ENCODE data around the gene OCIAD1. TPM values are rescaled to one million over a fixed set of nuclear protein-coding genes. Genes with fewer than 3 reads are reported as not detected.
"Not testable (repeated sequence)": the region's sequence is repeated elsewhere in the genome, so short reads cannot be mapped to it uniquely, and the experiment has no call there.

Gene OCIAD1
- total RNA-seq, 2 donors from 2014 or later = 148 to 152 TPM

- WGBS, 2 experiments (ENCODE audit: insufficient coverage in 1 of 2, insufficient read length in 1 of 2) = 94% methylated on average over 1 of the region's 1 CpG; no CpG with 5 or more reads in 1 of the 2 experiments
- H3K9ac ChIP-seq (ENCODE audit: extremely low read depth, low read length, poor library complexity, severe bottlenecking) = no peak overlapping the region
- Mint-ChIP-seq H3K9me3 (peaks cover 5% of the 10 kb centered on the region), H3K27me3 (ENCODE audit: insufficient read depth) (no peaks in the 10 kb centered on the region), H3K4me3 (no peak overlapping the region), H3K4me1 (no peaks in the 10 kb centered on the region), H3K27ac (no peak overlapping the region), H3K36me3 (ENCODE audit: low read depth) (no peaks in the 10 kb centered on the region)
- no peaks in the 10 kb centered on the region for H3K27me3 ChIP-seq (ENCODE audit: control insufficient read depth, insufficient read depth, low read length, poor library complexity, severe bottlenecking)
- H3K27ac ChIP-seq (ENCODE audit: low read depth, low read length) = no peak overlapping the region
- no peak for DNase-seq
- no peaks in the 10 kb centered on the region for H3K9me3 ChIP-seq (ENCODE audit: control insufficient read depth, low read length)
- H3K36me3 ChIP-seq (ENCODE audit: control insufficient read depth, insufficient read depth, low read length) = no peaks in the 10 kb centered on the region
- TF ChIP-seq CTCF (conservative IDR thresholded peaks at IDR 0.05) = no peak
- no peaks in the 10 kb centered on the region for H3K4me1 ChIP-seq (ENCODE audit: control insufficient read depth, insufficient read depth, low read length)
- H3K4me3 ChIP-seq (ENCODE audit: low read length) = no peak overlapping the region
Observed at GRCh38 chr4:48877827-48878535, 47.1 kb downstream of the OCIAD1 start.

- Mint-ChIP-seq H3K36me3 (ENCODE audit: low read depth) (no peaks in the 10 kb centered on the region), H3K9me3 (no peaks in the 10 kb centered on the region), H3K27me3 (ENCODE audit: insufficient read depth) (no peaks in the 10 kb centered on the region), H3K4me3 (no peak overlapping the region), H3K4me1 (no peaks in the 10 kb centered on the region), H3K27ac (no peak overlapping the region)
- H3K27ac ChIP-seq (ENCODE audit: low read depth, low read length) = no peak overlapping the region
- DNase-seq = no peak
- H3K27me3 ChIP-seq (ENCODE audit: control insufficient read depth, insufficient read depth, low read length, poor library complexity, severe bottlenecking) = no peaks in the 10 kb centered on the region
- WGBS, 2 experiments (ENCODE audit: insufficient coverage in 1 of 2, insufficient read length in 1 of 2) = 77 to 97% methylated on average over 4 to 9 of the region's 9 CpGs
- H3K4me3 ChIP-seq (ENCODE audit: low read length) = no peak overlapping the region
- no peaks in the 10 kb centered on the region for H3K36me3 ChIP-seq (ENCODE audit: control insufficient read depth, insufficient read depth, low read length)
- no peaks in the 10 kb centered on the region for H3K4me1 ChIP-seq (ENCODE audit: control insufficient read depth, insufficient read depth, low read length)
- H3K9me3 ChIP-seq (ENCODE audit: control insufficient read depth, low read length) = no peaks in the 10 kb centered on the region
- TF ChIP-seq CTCF (conservative IDR thresholded peaks at IDR 0.05) = no peak
- H3K9ac ChIP-seq (ENCODE audit: extremely low read depth, low read length, poor library complexity, severe bottlenecking) = no peak overlapping the region
Observed at GRCh38 chr4:48879561-48880442, 48.9 kb downstream of the OCIAD1 start.

GRCh38 chr4:48881646-48882045 lies 50.8 kb downstream of the OCIAD1 start:
- H3K4me1 ChIP-seq (ENCODE audit: control insufficient read depth, insufficient read depth, low read length); H3K27me3 ChIP-seq (ENCODE audit: control insufficient read depth, insufficient read depth, low read length, poor library complexity, severe bottlenecking); H3K4me1 Mint-ChIP-seq; H3K4me3 ChIP-seq (ENCODE audit: low read length); H3K27ac ChIP-seq (ENCODE audit: low read depth, low read length); H3K36me3 ChIP-seq (ENCODE audit: control insufficient read depth, insufficient read depth, low read length); H3K36me3 Mint-ChIP-seq (ENCODE audit: low read depth); H3K9me3 Mint-ChIP-seq; H3K9ac ChIP-seq (ENCODE audit: extremely low read depth, low read length, poor library complexity, severe bottlenecking); H3K27me3 Mint-ChIP-seq (ENCODE audit: insufficient read depth); H3K4me3 Mint-ChIP-seq; DNase-seq; H3K27ac Mint-ChIP-seq; H3K9me3 ChIP-seq (ENCODE audit: control insufficient read depth, low read length): not testable (repeated sequence)
- WGBS, 2 experiments (ENCODE audit: insufficient coverage in 1 of 2, insufficient read length in 1 of 2) = 93 to 95% methylated on average over 3 of the region's 3 CpGs

- not testable (repeated sequence) for H3K4me1 Mint-ChIP-seq; H3K27me3 Mint-ChIP-seq (ENCODE audit: insufficient read depth); H3K27ac ChIP-seq (ENCODE audit: low read depth, low read length); H3K4me1 ChIP-seq (ENCODE audit: control insufficient read depth, insufficient read depth, low read length); H3K9me3 ChIP-seq (ENCODE audit: control insufficient read depth, low read length); H3K4me3 Mint-ChIP-seq; H3K4me3 ChIP-seq (ENCODE audit: low read length); DNase-seq; H3K27ac Mint-ChIP-seq; H3K9ac ChIP-seq (ENCODE audit: extremely low read depth, low read length, poor library complexity, severe bottlenecking); H3K27me3 ChIP-seq (ENCODE audit: control insufficient read depth, insufficient read depth, low read length, poor library complexity, severe bottlenecking); H3K36me3 ChIP-seq (ENCODE audit: control insufficient read depth, insufficient read depth, low read length)
- H3K9me3 Mint-ChIP-seq = peaks cover 27% of the 10 kb centered on the region
- WGBS, 2 experiments (ENCODE audit: insufficient coverage in 1 of 2, insufficient read length in 1 of 2) = 98 to 100% methylated on average over 2 to 3 of the region's 3 CpGs
- H3K36me3 Mint-ChIP-seq (ENCODE audit: low read depth) = peaks cover 60% of the 10 kb centered on the region
Observed at GRCh38 chr4:48889750-48890149, 58.9 kb downstream of the OCIAD1 start.
